Suprapubic skin (tissue), 4 donors: ENCODE data around the gene MCM5. TPM values are rescaled to one million over a fixed set of nuclear protein-coding genes. Genes with fewer than 3 reads are reported as not detected.
"Not testable (repeated sequence)": the region's sequence is repeated elsewhere in the genome, so short reads cannot be mapped to it uniquely, and the experiment has no call there.

Experiments used
- DNase-seq, 2 donors: peaks; one replicate each; pipeline ENCODE4 v3.0.0-alpha.2; 2019; ENCODE audit warnings: low spot score in 2 of 2
- H3K27ac ChIP-seq: fragments of 200-600 bp; sonication (generic); one replicate; pipeline ENCODE4 v1.5.1; 2019
- H3K27me3 ChIP-seq: fragments of 200-600 bp; sonication (generic); one replicate; pipeline ENCODE4 v1.5.1; 2019
- H3K36me3 ChIP-seq: fragments of 200-600 bp; sonication (generic); one replicate; pipeline ENCODE4 v1.5.1; 2019
- H3K4me1 ChIP-seq: fragments of 200-600 bp; sonication (generic); one replicate; pipeline ENCODE4 v1.5.1; 2019
- H3K4me3 ChIP-seq: fragments of 200-600 bp; sonication (generic); one replicate; pipeline ENCODE4 v1.5.1; 2019; ENCODE audit warnings: mild to moderate bottlenecking
- H3K9me3 ChIP-seq: fragments of 200-600 bp; sonication (generic); one replicate; pipeline ENCODE4 v1.5.1; 2019
- CTCF ChIP-seq, 2 donors: fragments of 200-600 bp in 1 of 2; fragments of 450-650 bp in 1 of 2; sonication (generic) in 1 of 2; IDR thresholded peaks; one replicate each; pipeline ENCODE4 v1.5.1; 2016 to 2019; ENCODE audit warnings: antibody characterized with exemption in 2 of 2, mild to moderate bottlenecking in 1 of 2, moderate library complexity in 1 of 2
- EP300 ChIP-seq: sonication (generic); formaldehyde crosslinking; IDR thresholded peaks from one replicate; pipeline ENCODE4 v1.6.1; 2017; ENCODE audit warnings: antibody characterized with exemption
- POLR2A ChIP-seq, 2 donors: fragments of 450-650 bp; IDR thresholded peaks; one replicate each; pipeline ENCODE4 v1.6.1; 2017; ENCODE audit warnings: antibody characterized with exemption in 2 of 2, mild to moderate bottlenecking in 2 of 2, moderate library complexity in 2 of 2
- POLR2AphosphoS5 ChIP-seq, 3 donors: sonication (generic); formaldehyde crosslinking; IDR thresholded peaks; one replicate each; pipeline ENCODE4 v1.6.1; 2017; ENCODE audit warnings: antibody characterized with exemption in 3 of 3
- WGBS: methylation state at CpG from one replicate; pipeline ENCODE4 v1.1.5; 2018; 5-methylcytosine and 5-hydroxymethylcytosine counted together
- total RNA-seq, 4 donors: library from RNA; depleted of rRNA; stranded (reverse); fragments of >200 nt; gene quantifications; one replicate each; pipeline ENCODE4 v1.1.0, GENCODE V29; 2016

Gene MCM5
- total RNA-seq, 4 donors from 2014 or later: 19.7 to 41.3 (median 32.6) TPM

- WGBS: 64% methylated on average over 5 of the region's 5 CpGs
- Histone ChIP-seq H3K27me3 (no peaks in the 10 kb centered on the region), H3K4me3 (no peak overlapping the region), H3K4me1 (peaks cover 5% of the 10 kb centered on the region), H3K9me3 (peaks cover 13% of the 10 kb centered on the region), H3K36me3 (peaks cover 12% of the 10 kb centered on the region), H3K27ac (no peak overlapping the region)
- DNase-seq: no peak
- TF ChIP-seq EP300 (no peak), POLR2A (IDR thresholded peaks at IDR 0.05) (no peak), POLR2AphosphoS5 (IDR thresholded peaks at IDR 0.05) (no peak), CTCF (IDR thresholded peaks at IDR 0.05) (no peak)
Observed at GRCh38 chr22:35436421-35436820, 36.5 kb downstream of the MCM5 start.

- Histone ChIP-seq H3K4me1 (no peaks in the 10 kb centered on the region), H3K27ac (no peak overlapping the region), H3K36me3 (peaks cover 12% of the 10 kb centered on the region), H3K4me3 (no peak overlapping the region), H3K27me3 (no peaks in the 10 kb centered on the region), H3K9me3 (peaks cover 13% of the 10 kb centered on the region)
- TF ChIP-seq POLR2AphosphoS5 (IDR thresholded peaks at IDR 0.05): no peak
- no peak for TF ChIP-seq POLR2A (IDR thresholded peaks at IDR 0.05)
- no peak for TF ChIP-seq EP300
- TF ChIP-seq CTCF (IDR thresholded peaks at IDR 0.05): no peak
- WGBS: 100% methylated on average over 1 of the region's 2 CpGs
- DNase-seq: no peak
Observed at GRCh38 chr22:35437049-35437448, 37.1 kb downstream of the MCM5 start.

- 92% methylated on average over 3 of the region's 3 CpGs for WGBS
- H3K27ac ChIP-seq, H3K27me3 ChIP-seq, H3K4me3 ChIP-seq, H3K36me3 ChIP-seq, DNase-seq, H3K9me3 ChIP-seq, H3K4me1 ChIP-seq: not testable (repeated sequence)
Observed at GRCh38 chr22:35438673-35439364, 38.9 kb downstream of the MCM5 start.

- no peak for DNase-seq
- Histone ChIP-seq H3K36me3 (no peaks in the 10 kb centered on the region), H3K27ac (no peak overlapping the region), H3K4me3 (no peak overlapping the region), H3K9me3 (peaks cover 1% of the 10 kb centered on the region), H3K4me1 (no peaks in the 10 kb centered on the region), H3K27me3 (no peaks in the 10 kb centered on the region)
- TF ChIP-seq POLR2AphosphoS5 (IDR thresholded peaks at IDR 0.05): no peak
- no peak for TF ChIP-seq POLR2A (IDR thresholded peaks at IDR 0.05)
- no peak for TF ChIP-seq CTCF (IDR thresholded peaks at IDR 0.05)
- no peak for TF ChIP-seq EP300
- 95% methylated on average over 1 of the region's 1 CpG for WGBS
Observed at GRCh38 chr22:35439365-35439717, 39.4 kb downstream of the MCM5 start.

- no peak overlapping the region for H3K4me3 ChIP-seq
- DNase-seq: no peak
- H3K27ac ChIP-seq: no peak overlapping the region
- WGBS: 76% methylated on average over 3 of the region's 3 CpGs
- H3K4me1 ChIP-seq: no peaks in the 10 kb centered on the region
- H3K36me3 ChIP-seq: no peaks in the 10 kb centered on the region
- H3K9me3 ChIP-seq: no peaks in the 10 kb centered on the region
- TF ChIP-seq POLR2A (IDR thresholded peaks at IDR 0.05): no peak
- no peak for TF ChIP-seq POLR2AphosphoS5 (IDR thresholded peaks at IDR 0.05)
- no peak for TF ChIP-seq CTCF (IDR thresholded peaks at IDR 0.05)
- H3K27me3 ChIP-seq: no peaks in the 10 kb centered on the region
Observed at GRCh38 chr22:35440129-35440528, 40.2 kb downstream of the MCM5 start.
